HG02870 (cell line): ENCODE measurements around the gene VWA3A.
"Not testable (repeated sequence)": the region's sequence is repeated elsewhere in the genome, so short reads cannot be mapped to it uniquely, and the experiment has no call there.

Experiments
- ATAC-seq: cut with Tn5 transposase; IDR thresholded peaks from one replicate; pipeline ENCODE4 v1.9.1; 2021; ENCODE audit warnings: mild to moderate bottlenecking, moderate library complexity; ENCODE audit not compliant: unreplicated experiment

The VWA3A gene

GRCh38 chr16:22132801-22133200 lies 40.5 kb downstream of the VWA3A start:
- ATAC-seq = no peak

GRCh38 chr16:22138482-22138881 lies 46.1 kb downstream of the VWA3A start:
- ATAC-seq = no peak

GRCh38 chr16:22139008-22139407 lies 46.7 kb downstream of the VWA3A start:
- ATAC-seq = no peak

- ATAC-seq = no peak
Measured at GRCh38 chr16:22139732-22140131, 47.4 kb downstream of the VWA3A start.

GRCh38 chr16:22141767-22142166 lies 49.4 kb downstream of the VWA3A start:
- ATAC-seq = no peak

GRCh38 chr16:22144520-22144919 lies 52.2 kb downstream of the VWA3A start:
- ATAC-seq = no peak

GRCh38 chr16:22147853-22148252 lies 55.5 kb downstream of the VWA3A start:
- no peak for ATAC-seq

GRCh38 chr16:22151246-22151998 lies 59.1 kb downstream of the VWA3A start:
- ATAC-seq = no peak

GRCh38 chr16:22152316-22152715 lies 60.0 kb downstream of the VWA3A start:
- no peak for ATAC-seq

- ATAC-seq = not testable (repeated sequence)
Measured at GRCh38 chr16:22153078-22153477, 60.7 kb downstream of the VWA3A start.

- no peak for ATAC-seq
Measured at GRCh38 chr16:22161401-22161800, 69.1 kb downstream of the VWA3A start.

- ATAC-seq = no peak
Measured at GRCh38 chr16:22161999-22162655, 69.8 kb downstream of the VWA3A start, which contains the start of gene SDR42E2. Gene SDR42E2 (plus strand): TSS chr16:22162506. CDS start chr16:22165583, 3,077 bp downstream.

- ATAC-seq = no peak
Measured at GRCh38 chr16:22162656-22163009, 70.3 kb downstream of the VWA3A start.

GRCh38 chr16:22163806-22164205 lies 71.5 kb downstream of the VWA3A start:
- ATAC-seq = no peak

GRCh38 chr16:22164482-22164881 lies 72.1 kb downstream of the VWA3A start:
- no peak for ATAC-seq

- ATAC-seq = no peak
Measured at GRCh38 chr16:22165508-22166285, 73.4 kb downstream of the VWA3A start.

GRCh38 chr16:22171953-22172352 lies 79.6 kb downstream of the VWA3A start:
- ATAC-seq = no peak

GRCh38 chr16:22172642-22173041 lies 80.3 kb downstream of the VWA3A start:
- not testable (repeated sequence) for ATAC-seq

GRCh38 chr16:22174642-22175041 lies 82.3 kb downstream of the VWA3A start:
- no peak for ATAC-seq

- no peak for ATAC-seq
Measured at GRCh38 chr16:22177968-22178930, 85.9 kb downstream of the VWA3A start.

GRCh38 chr16:22181426-22181825 lies 89.1 kb downstream of the VWA3A start:
- ATAC-seq = no peak
